ENCODE results near the gene GPATCH2L. TPM values are rescaled to one million over a fixed set of nuclear protein-coding genes. Genes with fewer than 3 reads are reported as not detected.

GPATCH2L gene
- total and polyA plus RNA-seq, 2 donors (not counting 1 experiment from before 2014, with no cell fraction given) = 17.4 to 82.7 TPM

GRCh38 chr14:76181546-76181945, 29.8 kb downstream of the GPATCH2L start:
- Histone ChIP-seq H3K4me2 (replicated peaks; ENCODE audit: low read depth, low read length, poor library complexity, severe bottlenecking) (no peak overlapping the region), H4K20me1 (ENCODE audit: control insufficient read depth, insufficient read depth, low read length, poor library complexity, severe bottlenecking) (peaks cover 4% of the 10 kb centered on the region), H3K36me3 (replicated peaks in 1 of 2; ENCODE audit: control extremely low read depth in 1 of 2, control insufficient read depth in 1 of 2, extremely low read depth in 1 of 2, insufficient read depth in 2 of 2, low read length in 1 of 2) (peaks cover 18 to 60% of the 10 kb centered on the region in 2 experiments), H3K27ac (ENCODE audit: low read length in 2 of 2) (no peak overlapping the region), H3K9me3 (ENCODE audit: control extremely low read depth in 1 of 3, control insufficient read depth in 2 of 3, insufficient read depth in 1 of 3, low read length in 2 of 3) (no peaks in the 10 kb centered on the region), H3K4me3 (ENCODE audit: control extremely low read depth in 1 of 5, extremely low read depth in 1 of 5, insufficient read depth in 1 of 5, low read depth in 2 of 5, low read length in 4 of 5) (no peak overlapping the region), H3K79me2 (ENCODE audit: control insufficient read depth, insufficient read depth, low read length) (no peaks in the 10 kb centered on the region), H2AFZ (ENCODE audit: insufficient read depth, low read depth, low read length, poor library complexity, severe bottlenecking) (no peak overlapping the region), H3K9ac (ENCODE audit: low read length) (no peak overlapping the region), H3K27me3 (replicated peaks in 1 of 4; ENCODE audit: control extremely low read depth in 1 of 4, control insufficient read depth in 3 of 4, insufficient read depth in 4 of 4, low read length in 3 of 4) (no peaks in the 10 kb centered on the region), H3K4me1 (ENCODE audit: control insufficient read depth in 2 of 2, insufficient read depth in 2 of 2, low read length in 2 of 2) (no peaks in the 10 kb centered on the region)
- no peak for TF ChIP-seq EZH2 (IDR thresholded peaks at IDR 0.05; ENCODE audit: borderline replicate concordance, insufficient read depth, low read depth, low read length, poor library complexity, severe bottlenecking)
- no peak for TF ChIP-seq CTCF (IDR thresholded peaks at IDR 0.05)
- CTCF ChIA-PET = interaction anchor here (1.1 kb wide), 1 partner anchor 106 kb away, joined by 3 read pairs; no protein-coding TSS in a partner anchor
- H3K9me3 Mint-ChIP-seq (ENCODE audit: insufficient read depth) = no peaks in the 10 kb centered on the region
- no peak overlapping the region for H3K27ac Mint-ChIP-seq
- H3K4me1 Mint-ChIP-seq = peaks cover 10% of the 10 kb centered on the region
- DNase-seq (peak; percentile 7), ATAC-seq (ENCODE audit: low read depth) (no peak)
- POLR2A ChIA-PET = no interaction called here
- no CpG with 5 or more reads among the region's 1 CpG for WGBS (ENCODE audit: insufficient coverage)
- no peak overlapping the region for H3K4me3 Mint-ChIP-seq
- no peaks in the 10 kb centered on the region for H3K27me3 Mint-ChIP-seq
- intact Hi-C loops (cut with micrococcal nuclease) = no loop called here

- Histone ChIP-seq H3K79me2 (ENCODE audit: control insufficient read depth, insufficient read depth, low read length) (peaks cover 2% of the 10 kb centered on the region), H3K36me3 (replicated peaks in 1 of 2; ENCODE audit: control extremely low read depth in 1 of 2, control insufficient read depth in 1 of 2, extremely low read depth in 1 of 2, insufficient read depth in 2 of 2, low read length in 1 of 2) (peaks cover 10 to 18% of the 10 kb centered on the region in 2 experiments), H3K4me3 (ENCODE audit: control extremely low read depth in 1 of 5, extremely low read depth in 1 of 5, insufficient read depth in 1 of 5, low read depth in 2 of 5, low read length in 4 of 5) (no peak overlapping the region), H3K27me3 (replicated peaks in 1 of 4; ENCODE audit: control extremely low read depth in 1 of 4, control insufficient read depth in 3 of 4, insufficient read depth in 4 of 4, low read length in 3 of 4) (no peaks in the 10 kb centered on the region), H3K9me3 (ENCODE audit: control extremely low read depth in 1 of 3, control insufficient read depth in 2 of 3, insufficient read depth in 1 of 3, low read length in 2 of 3) (no peaks in the 10 kb centered on the region), H3K27ac (ENCODE audit: low read length in 2 of 2) (no peak overlapping the region), H2AFZ (ENCODE audit: insufficient read depth, low read depth, low read length, poor library complexity, severe bottlenecking) (no peak overlapping the region), H3K4me2 (replicated peaks; ENCODE audit: low read depth, low read length, poor library complexity, severe bottlenecking) (no peak overlapping the region), H3K4me1 (ENCODE audit: control insufficient read depth in 2 of 2, insufficient read depth in 2 of 2, low read length in 2 of 2) (peaks cover 12% of the 10 kb centered on the region in 2 donors), H4K20me1 (ENCODE audit: control insufficient read depth, insufficient read depth, low read length, poor library complexity, severe bottlenecking) (peaks cover 4% of the 10 kb centered on the region), H3K9ac (ENCODE audit: low read length) (no peak overlapping the region)
- Mint-ChIP-seq H3K4me3 (no peak overlapping the region), H3K4me1 (peaks cover 27% of the 10 kb centered on the region), H3K9me3 (ENCODE audit: insufficient read depth) (no peaks in the 10 kb centered on the region), H3K27me3 (no peaks in the 10 kb centered on the region), H3K27ac (no peak overlapping the region)
- DNase-seq = no peak
- TF ChIP-seq CTCF (IDR thresholded peaks at IDR 0.05) (no peak), EZH2 (IDR thresholded peaks at IDR 0.05; ENCODE audit: borderline replicate concordance, insufficient read depth, low read depth, low read length, poor library complexity, severe bottlenecking) (no peak)
- ChIA-PET CTCF (no interaction called here), POLR2A (no interaction called here)
- WGBS (ENCODE audit: insufficient coverage) = no CpG with 5 or more reads among the region's 4 CpGs
- no peak for ATAC-seq (ENCODE audit: low read depth)
- intact Hi-C loops (cut with micrococcal nuclease) = no loop called here
Observed at GRCh38 chr14:76186308-76187027, 34.7 kb downstream of the GPATCH2L start.

Measured in B cell (primary cell).